Prostate gland (tissue), 2 donors: ENCODE data around the gene PIEZO2.

Source experiments
- CTCF ChIP-seq, 4 experiments: fragments of 200-600 bp in 2 of 4; fragments of 450-650 bp in 2 of 4; sonication (generic) in 2 of 4; IDR thresholded peaks; 1 replicate in 3 of 4; 2 replicates in 1 of 4; pipeline ENCODE4 v1.5.1; 2016 to 2019; ENCODE audit warnings: antibody characterized with exemption in 4 of 4, mild to moderate bottlenecking in 2 of 4, moderate library complexity in 2 of 4
- POLR2AphosphoS5 ChIP-seq: sonication (generic); formaldehyde crosslinking; IDR thresholded peaks from one replicate; pipeline ENCODE4 v1.6.1; 2017; ENCODE audit warnings: antibody characterized with exemption

- TF ChIP-seq CTCF (IDR thresholded peaks at IDR 0.05), result no peak
- no peak for TF ChIP-seq POLR2AphosphoS5
Observed at GRCh38 chr18:11146947-11147345, 2.4 kb downstream of the PIEZO2 start.
